ENCODE measurements around the gene EDAR.

The EDAR gene

GRCh38 chr2:109001201-109001600 is 12.2 kb upstream of the EDAR start:
- DNase-seq (ENCODE audit: low read depth): no peak

- DNase-seq (ENCODE audit: low read depth): no peak
Measured at GRCh38 chr2:109000738-109001137, 11.7 kb upstream of the EDAR start.

DNA sequence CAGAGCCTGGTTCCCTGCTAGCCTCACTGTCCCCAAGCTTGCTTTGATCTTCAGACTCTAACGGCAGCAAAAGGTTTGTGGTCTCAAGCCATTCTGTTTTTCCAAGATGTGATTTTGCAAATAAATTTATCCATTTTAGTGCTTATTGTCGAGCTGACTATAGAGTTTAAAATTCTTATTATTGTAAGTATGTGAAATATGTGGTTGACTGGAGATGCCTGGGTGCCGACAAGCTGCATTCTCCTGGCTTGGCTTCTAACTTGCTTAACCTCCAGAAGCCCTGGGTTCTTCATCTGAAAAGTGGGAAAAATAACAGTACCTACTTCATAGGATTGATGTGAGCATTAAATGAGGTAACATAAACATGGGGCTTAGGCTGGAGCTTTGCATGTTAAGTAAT is 9.9 kb upstream of the EDAR start:
- peak; percentile 59 for DNase-seq (ENCODE audit: low read depth)

DNA sequence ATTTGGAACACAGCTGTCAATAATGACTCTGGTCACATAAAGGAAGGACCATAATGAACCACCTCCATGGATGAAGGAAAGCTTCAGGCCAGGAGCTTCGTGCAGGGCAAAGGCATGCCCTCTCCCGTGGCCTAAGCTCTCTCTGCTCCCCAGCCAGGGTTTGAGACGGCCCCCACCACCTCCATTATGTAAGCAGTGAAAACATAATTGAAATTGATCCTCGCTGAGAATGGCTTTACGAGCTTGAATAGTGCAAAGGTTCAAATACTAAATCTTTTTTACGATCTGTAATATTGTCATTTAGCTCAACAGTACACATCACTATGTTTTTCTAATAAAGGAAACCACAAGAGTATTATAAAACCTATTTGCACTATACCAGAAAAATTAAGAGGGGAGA is 5.2 kb upstream of the EDAR start:
- DNase-seq (ENCODE audit: low read depth): no peak

DNA sequence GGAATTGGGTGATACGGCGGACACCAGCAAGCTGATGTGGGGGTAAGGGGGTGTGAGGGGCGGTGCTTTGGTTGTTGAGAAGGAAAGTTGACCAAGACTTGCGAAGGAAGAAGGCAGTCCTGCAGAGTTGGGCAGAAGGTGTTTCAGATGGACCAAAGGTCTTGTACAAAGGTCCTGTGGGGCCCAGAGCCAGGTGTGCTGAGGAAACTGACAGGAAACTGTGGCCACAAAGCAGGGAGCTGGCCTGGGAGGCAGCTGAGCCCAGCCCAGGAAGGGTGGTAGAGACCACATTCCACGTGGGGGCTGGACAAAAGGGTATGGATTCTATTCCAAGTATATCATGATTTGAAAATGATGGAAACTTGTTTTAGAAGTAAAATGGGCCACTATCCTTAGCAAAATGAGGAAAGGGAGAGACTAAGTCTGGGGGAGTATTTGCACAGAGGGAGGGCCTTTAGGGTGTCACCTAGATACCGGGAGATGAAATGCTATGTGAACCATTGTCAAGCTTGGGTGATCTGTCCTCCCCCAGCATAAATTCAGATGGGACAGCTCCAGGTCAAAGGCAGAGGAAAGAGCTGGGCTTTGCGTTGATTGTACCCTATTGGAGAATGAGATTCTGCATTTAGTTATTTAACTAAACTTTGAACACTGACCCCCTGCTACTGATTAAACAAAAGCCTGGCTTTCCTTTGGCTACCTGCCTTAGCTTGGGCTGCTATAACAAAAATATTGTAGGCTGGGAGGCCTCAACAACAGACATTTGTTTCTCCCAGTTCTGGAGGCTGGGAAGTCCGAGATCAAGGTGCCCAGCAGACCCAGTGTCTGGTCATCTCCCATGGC is 4.3 kb upstream of the EDAR start:
- no peak for DNase-seq (ENCODE audit: low read depth)

DNA sequence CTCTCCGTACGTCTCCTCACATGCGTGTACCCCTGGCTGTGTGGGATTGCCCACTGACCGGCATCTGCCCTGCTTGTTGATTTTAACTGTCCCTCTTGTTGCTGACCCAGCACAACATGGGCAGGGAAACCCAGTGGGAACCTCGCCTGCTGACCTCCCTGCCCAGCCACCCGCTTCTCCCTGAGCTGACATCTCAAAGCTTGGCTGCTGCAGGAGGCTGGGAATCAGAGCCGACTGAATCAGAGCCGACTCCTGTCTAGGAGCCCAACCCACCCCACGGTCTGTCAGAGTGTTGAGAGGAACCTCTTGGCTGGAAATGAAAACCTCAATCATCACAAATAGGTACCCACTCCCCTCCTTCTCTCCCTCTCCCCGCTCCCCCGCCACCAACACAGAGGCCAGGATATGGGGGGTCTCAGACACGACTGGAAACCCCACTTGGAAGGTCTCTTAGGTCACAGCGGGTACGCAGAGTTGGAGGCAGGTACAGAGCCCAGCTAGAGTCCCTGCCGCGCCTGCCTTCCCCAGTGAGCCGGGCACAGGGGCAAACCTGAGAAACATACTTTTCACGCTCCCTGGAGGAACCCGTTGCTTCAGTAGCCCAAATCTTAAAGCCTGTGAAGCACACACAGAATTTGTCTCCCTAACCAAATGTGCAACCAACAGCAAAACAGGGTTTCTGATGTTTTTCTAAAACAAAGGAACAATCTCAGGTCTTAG is 784 bp downstream of the EDAR start:
- no peak for DNase-seq (ENCODE audit: low read depth)

DNA sequence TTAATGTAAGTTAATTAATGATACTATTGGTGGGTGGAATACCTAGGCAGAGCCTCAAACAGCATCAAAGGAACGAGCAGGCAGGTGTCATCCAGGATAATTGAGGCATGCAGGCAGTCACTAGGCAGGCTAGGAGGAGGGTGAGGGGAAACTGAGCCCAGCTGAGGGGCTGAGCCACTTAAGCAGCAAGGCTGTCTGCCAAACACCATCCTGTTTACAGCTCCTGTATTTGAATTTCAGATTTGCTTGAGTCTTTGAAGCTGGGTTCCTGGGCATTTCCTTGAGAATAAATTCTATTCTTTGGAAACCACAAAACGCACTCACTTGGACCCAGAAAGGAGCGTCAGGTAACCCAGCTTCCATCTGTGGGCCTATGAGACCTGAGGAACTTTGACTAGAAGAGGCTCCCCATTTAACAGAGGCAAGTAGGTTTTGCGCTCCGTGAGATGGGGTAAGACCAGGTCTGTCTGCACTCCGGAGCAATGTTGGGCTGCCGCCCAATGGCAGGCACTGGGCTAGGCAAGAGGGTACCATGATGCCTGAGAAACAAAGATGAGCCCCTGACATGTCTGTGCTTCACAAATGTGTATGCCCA is 2.0 kb downstream of the EDAR start:
- no peak for DNase-seq (ENCODE audit: low read depth)

DNA sequence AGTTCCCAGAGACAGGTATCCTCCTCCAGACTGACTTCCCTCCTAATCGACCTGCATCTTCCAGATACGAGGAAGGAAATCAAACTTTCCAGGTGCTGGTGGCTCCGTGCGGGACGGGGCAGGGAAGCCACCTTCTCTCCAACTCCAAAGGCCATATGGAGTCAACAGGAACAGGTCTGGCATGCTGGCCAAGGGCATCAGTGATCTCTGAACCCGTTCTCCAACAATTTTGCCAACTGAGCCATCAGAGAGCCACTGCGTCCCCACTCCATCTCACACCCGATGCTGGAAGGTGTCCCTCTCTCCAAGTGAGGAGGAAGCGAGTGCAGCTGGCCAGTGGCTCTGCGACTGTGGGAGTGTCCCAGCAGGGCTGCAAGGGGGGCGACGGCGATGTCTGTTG is 5.4 kb downstream of the EDAR start:
- DNase-seq (ENCODE audit: low read depth): no peak

GRCh38 chr2:108983061-108983460 is 6.0 kb downstream of the EDAR start:
- no peak for DNase-seq (ENCODE audit: low read depth)

- DNase-seq (ENCODE audit: low read depth): no peak
Measured at GRCh38 chr2:108982259-108982679, 6.8 kb downstream of the EDAR start.

DNA sequence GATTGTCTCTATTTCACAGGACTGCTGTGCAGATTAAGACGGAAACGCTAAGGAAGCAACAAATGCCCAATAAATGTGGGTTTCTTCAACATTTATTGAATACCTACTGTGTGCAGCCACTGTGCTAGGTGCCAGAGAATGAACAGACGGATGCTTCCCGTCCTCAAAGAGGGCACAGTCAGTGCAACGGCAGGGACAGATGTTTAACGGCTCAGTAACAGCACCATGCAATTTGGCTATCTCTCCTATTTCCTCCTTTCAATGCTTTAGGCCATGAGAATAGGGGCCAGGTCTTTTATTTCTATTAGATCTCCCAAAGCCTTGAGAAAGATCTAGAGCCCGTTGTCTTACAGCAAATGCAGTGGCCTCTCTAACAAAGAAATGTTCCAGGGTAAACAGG is 7.2 kb downstream of the EDAR start:
- DNase-seq (ENCODE audit: low read depth): no peak

DNA sequence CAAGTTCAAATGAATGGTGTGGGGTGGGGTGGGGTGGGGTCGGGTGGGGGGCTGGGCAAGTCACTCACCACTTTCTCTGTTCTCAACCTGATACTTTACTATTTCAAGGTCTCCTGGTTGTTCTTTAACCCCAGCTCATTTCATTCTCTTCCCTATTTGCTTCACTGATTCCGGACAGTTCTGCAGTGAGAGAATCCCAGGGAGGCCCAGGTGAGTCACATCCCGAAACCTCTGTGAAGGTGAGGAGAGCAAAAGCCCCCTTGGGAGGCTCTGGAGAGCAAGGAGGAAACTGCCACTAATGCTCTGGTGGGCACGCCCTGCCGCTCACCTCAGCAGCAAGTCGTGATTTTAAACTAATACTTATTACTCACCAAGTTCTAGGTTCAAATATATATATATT is 8.9 kb downstream of the EDAR start:
- no peak for DNase-seq (ENCODE audit: low read depth)

DNA sequence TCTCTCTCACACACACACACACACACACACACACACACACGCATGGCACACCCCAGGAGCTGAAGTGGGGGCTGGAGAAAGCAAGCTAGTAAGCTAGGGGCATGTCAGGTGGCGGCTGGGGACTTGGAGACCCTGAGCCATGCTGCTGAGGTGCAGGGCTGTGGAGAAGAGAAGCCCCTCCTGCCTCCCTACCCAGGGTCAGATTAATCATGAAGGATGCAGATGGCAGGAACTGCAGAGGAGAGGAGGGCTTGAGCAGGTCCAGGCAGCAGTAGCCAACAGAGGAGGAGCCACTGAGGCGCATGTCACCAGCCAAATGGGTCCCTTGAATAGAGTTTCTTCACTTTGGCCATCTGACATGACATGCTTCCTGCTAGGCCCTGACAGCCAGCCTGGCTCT is 9.6 kb downstream of the EDAR start:
- DNase-seq (ENCODE audit: low read depth): no peak

DNA sequence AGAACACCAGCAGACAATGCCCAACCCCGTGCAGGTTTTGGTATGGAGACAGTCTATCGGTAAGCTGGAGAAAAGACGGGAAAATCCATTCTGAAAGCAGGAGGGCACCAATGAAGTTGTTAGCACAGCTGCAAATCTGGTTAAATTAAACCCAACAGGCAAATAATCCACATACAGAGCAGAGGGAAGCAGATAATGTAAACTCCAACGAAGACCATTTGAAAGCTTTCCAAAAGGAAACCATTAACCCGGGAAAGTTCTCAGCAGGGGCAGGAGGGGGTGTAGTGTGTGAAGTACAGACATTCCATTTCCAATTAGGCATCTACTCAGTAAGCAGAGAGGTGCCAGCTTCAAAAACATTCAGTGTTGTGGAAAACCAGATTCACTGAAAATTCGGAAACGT is 10.3 kb downstream of the EDAR start:
- no peak for DNase-seq (ENCODE audit: low read depth)

DNA sequence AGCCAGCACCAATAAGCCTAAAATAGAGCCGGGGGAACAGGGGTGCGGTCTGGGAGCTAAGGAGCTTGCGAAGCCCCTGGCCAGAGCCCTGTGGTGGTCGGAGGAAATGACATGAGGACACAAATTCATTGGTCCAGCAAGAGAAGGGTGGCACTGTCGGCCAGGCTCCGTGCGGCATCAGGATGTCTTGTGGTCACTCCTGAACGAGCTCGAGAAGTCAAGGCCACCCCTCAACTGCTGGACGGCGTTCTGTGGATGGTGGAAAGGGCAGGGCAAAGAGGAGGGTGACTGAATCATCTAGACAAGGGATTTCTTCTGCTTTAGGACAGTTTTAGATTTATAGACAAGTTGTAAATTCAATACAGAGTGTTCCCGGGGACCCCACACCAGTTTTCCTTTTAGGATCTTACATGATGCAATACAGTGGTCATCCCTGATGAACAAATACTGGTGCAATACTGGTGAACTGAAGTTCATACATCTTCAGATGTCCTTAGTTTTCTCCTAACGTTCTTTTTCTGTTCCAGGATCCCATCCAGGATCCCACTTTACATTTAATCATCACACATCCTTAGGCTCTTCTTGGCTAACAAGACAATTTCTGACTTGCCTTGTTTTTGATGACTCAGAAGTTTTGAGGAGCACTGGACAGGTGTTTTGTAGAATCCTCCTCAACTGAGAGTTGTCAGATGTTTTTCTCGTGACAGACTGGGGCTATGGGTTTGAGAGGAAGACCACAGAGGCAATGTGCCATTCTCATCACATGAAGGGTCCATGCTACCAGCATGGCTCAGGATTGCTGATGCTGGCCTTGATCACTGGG is 13.2 kb downstream of the EDAR start:
- no peak for DNase-seq (ENCODE audit: low read depth)

GRCh38 chr2:108974674-108975073 is 14.3 kb downstream of the EDAR start:
- no peak for DNase-seq (ENCODE audit: low read depth)

DNA sequence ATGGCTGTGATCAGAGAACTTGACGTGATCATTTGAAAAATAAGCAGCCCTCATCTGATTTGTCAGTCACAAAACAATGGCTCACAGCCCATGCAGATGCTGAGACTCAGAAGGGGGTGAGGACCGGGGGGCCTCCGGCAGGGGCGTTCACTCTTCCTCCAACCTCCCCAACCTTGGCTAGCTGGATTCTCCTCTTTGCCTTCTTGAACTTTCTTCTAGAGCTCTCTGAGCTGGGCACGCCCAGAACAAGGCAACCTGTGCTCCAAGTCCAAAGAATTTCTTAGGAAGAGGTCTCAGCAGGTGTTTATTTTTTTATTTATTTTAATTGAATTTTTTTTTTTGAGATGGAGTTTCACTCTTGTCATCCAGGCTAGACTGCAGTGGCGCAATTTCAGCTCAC is 16.4 kb downstream of the EDAR start:
- no peak for DNase-seq (ENCODE audit: low read depth)

DNA sequence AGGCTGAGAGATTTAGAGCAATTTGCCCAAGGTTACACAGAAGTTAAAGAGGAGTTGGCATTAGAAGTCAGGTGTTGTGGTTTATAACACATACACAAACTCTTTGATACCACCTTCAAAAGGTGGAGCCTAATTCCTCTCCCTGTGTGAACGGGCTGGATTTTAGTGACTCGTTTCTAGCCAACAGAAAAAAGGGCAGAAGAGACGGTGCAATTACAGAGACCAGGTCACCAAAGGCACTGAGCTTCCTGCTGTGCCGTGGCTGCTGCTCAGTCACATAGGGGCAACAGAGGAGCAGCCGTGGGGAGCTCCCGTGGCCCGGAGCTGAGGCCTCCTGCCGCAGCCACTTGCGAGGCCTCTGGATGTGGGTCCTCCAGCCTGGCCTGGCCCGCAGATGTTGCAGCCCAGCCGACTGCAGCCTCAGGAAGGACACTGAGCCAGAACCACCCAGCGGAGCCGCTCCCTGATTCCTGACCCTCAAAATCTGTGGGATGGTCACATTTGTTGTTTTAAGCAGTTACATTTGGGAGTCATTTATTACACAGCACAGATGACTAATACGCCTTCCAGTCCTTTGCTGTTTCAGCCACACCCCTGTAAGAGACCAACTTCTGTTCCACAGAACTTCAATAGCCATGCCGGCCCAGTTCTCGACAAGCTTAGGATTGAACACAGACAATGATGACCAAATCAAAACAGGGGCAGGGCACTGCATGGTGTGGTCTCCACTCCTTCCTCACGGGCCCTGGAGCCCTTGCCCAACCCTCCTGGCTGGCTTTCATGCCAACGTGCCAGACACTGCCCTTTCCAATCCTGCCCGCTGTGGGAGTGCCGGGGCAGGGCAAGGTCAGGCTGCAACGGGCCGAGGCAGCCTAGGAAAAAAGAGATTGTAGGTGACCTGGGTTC is 17.1 kb downstream of the EDAR start:
- DNase-seq (ENCODE audit: low read depth): no peak

- no peak for DNase-seq (ENCODE audit: low read depth)
Measured at GRCh38 chr2:108970369-108970768, 18.7 kb downstream of the EDAR start.

GRCh38 chr2:108969856-108970255 is 19.2 kb downstream of the EDAR start:
- no peak for DNase-seq (ENCODE audit: low read depth)

DNA sequence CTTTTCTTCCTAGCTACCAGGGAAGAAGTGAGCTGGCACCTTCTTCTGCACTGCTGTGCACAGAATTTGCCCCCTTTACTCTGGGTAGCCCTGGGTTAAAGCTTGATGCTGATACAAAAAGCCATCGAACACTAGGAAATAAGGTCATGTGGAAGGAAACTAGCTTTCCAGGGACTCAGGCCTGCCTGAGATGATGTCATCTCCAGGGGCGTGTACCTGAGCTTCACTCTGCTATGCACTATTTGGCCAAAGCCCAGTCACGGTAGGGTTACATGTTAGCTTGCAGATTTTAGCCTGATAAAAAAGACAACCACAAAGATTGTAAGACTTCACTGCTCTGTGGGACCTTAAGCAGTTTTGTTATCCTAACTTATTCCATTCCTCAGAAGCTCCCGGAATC is 20.4 kb downstream of the EDAR start:
- peak; percentile 14 for DNase-seq (ENCODE audit: low read depth)

All from iris pigment epithelial cell (primary cell).